GM03348 (cell line): ENCODE measurements around the gene MISP3.
A peak's percentile ranks its signal among the peaks of the same experiment; 100 is the strongest.

Experiments used
- DNase-seq: peaks from one replicate; pipeline ENCODE4 v3.0.0; 2012; ENCODE audit warnings: low spot score

MISP3 gene

DNA sequence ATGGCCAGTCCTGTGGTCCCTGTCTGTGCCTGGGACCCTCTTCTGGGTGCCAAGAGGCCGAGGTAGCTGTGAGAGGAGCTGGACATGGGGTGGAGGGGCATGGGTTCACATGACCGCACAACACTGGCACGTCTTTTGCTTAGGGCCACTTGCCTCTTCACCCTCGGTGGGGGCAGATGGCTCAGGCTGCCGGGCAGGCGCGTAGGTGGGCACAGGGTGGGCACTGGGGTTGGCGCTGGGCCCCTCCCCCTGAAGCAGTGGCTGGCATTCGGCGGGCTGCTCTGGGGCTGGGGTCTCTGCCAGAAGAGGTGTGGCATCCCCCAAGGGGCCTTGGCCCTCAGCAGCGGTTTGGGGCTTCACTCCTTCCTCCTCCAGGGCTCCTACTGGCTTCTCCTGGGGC is 19.1 kb upstream of the MISP3 start:
- no peak for DNase-seq

DNA sequence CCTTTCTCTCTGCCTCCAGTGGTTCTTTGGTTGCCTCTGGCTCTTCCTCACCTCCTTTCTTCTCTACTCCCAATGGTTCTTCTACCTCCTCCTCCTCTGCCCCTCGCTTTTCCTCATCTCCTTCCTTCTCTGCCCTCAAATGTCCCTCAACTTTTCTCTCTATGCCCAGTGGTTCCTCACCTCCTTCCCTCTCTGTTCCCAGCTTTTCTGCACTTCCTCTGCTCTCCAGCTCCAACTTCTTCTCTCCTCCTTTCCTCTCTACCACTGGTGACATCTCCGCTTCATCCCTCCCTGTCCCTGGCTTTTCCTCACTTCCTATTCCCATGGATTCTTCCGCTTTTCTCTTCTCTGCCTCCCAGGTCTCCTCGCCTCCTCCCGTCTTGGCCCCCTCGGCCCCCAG is 18.5 kb upstream of the MISP3 start:
- no peak for DNase-seq

DNA sequence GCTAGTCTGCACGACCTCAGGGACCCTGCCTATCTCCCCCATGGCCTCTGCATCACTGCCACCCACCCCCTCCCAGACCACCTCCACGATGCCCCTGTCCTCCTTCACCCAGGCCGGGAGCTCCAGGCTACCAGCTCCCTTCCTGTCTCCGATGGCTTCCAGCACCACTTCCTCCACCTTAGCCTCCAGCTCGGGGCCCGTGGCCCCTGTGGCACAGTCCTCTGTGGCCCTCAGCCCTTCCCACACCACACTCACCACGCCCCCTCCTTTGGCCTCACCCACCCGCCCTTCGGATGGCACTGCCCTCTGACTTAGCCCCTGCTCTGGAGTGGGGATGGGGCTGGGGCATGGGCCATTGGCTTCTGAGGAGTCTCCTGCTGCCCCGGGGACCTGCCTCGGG is 17.9 kb upstream of the MISP3 start:
- DNase-seq, result no peak

DNA sequence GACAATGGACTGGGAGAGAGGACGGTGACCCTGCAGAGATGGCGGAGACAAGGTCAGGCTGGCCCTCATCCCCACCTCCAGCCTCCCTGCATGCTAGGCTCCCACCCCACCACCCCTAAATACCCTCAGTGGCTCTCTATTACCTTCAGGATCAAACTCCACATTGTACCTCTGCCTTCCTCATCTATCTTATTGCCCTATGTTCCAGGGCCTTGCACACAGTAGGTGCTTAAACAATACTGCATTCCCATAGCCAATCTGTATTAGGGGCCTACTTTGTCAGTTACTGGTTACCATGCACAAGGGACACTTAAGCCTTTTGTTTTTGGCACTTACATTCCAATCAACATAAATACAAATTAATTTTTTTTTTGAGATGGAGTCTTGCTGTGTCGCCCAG is 17.2 kb upstream of the MISP3 start:
- DNase-seq, result no peak

DNA sequence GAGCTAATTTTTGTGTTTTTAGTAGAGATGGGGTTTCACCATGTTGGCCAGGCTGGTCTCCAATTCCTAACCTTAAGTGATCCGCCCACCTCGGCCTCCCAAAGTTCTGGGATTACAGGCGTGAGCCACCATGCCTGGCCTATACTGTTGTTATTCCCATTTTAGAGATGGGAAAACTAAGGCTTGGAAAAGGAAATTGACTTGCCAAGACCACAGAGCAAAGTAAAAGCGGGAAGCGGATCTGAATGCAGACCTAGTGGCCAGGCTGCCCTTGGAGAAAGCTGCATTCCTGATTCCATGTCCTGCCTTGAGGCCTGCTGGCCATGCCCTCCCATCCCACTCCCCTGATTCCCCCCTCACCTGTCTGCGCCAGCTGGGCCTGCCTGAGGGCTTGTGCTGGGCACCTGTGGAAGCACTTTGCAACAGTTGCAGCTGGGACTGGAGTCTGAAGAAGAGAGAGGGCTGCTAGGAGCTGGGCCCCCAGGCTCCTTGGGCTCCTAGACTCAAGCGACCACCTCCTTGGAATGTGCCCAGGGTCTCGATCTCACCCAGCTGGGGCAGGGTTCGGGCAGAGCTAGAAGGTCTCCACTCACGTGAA is 16.4 kb upstream of the MISP3 start:
- no peak for DNase-seq

DNA sequence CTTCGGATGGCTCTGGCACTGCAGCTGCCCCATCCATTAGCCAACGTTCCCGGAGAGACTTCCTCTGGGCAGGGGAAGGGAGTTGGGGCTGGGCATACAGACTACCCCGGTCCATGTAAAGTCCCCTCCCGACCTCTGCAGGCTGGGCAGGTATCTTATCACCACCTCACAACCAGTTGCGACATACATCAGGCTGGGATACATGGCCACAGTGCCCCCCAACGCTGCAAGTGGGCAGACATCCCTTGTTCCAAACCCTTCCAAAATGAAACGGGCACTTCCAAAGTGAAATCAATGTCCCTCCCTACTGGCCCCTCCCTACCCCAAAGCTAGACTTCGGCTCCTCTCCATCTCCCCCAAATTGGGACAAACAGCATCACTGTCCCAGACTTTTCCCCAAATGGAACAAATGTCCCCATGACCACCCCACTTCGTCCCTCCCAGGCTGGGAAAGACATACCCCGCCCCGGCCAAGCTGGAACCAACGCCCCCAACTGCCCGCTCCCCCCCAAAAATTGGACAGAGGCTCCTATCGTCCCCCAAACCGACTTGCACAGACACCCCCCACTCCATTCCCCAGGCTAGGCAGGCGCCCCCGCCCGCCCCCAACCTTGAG is 15.7 kb upstream of the MISP3 start:
- DNase-seq, result no peak

DNA sequence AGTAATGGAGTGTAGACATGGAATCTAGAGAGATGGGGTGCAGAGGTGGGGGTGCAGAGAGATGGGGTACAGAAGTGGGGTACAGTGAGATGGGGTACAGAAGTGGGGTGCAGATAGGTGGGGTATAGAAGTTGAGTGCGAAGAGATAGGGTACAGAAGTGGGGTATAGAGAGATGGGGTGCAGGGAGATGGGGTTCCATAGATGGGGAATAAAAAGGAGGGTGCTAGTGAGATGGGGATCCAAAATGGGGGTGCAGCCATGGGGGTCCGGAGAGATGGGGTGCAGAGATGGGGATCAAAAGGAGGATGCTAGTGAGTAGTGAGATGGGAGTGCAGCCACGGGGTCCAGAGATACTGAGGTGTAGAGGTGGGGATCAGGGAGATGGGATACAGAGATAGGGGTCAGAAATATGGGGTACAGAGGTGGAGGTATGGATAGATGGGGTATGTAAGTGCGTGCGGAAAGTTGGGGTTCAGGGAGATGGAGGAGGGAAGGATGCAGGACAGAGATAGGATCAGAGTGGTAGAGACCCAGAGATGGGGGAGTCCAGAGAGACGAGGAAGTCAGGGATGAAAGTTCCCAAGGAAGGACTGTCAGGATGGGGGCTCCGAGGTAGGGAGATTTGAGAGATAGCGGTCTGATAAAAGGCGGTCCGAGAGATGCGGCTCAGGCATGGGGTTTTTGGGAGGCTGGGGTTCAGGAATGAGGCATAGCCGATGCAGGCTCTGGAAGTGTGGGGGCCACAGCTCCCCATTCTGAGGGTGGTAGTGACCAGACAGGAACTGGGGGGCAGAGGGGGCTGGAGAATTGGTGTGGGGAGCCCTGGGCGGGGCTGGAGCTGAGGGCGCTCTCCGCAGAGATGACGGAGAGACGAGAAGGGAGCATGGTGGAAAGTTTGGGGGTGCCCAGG is 14.1 kb upstream of the MISP3 start:
- DNase-seq, result no peak

DNA sequence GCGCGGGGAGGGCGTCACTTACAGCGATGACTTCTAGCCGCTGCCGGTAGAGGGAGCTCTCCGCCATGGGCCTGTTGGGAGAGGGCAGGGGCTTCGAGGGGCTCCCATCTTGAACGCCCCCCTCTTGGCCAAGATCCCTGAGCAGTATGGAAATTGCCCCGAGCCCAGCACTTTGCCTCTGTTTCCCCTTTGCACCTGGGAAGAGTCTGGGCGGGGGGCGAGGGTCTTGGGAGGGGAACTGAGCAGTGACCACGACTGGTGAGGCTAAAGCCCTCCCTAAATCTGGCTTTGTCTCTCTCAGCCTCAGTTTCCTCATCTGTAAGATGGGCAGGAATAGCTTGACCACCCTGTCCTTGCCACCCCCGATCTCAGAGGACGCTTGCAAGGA is 13.5 kb upstream of the MISP3 start:
- DNase-seq, result no peak

DNA sequence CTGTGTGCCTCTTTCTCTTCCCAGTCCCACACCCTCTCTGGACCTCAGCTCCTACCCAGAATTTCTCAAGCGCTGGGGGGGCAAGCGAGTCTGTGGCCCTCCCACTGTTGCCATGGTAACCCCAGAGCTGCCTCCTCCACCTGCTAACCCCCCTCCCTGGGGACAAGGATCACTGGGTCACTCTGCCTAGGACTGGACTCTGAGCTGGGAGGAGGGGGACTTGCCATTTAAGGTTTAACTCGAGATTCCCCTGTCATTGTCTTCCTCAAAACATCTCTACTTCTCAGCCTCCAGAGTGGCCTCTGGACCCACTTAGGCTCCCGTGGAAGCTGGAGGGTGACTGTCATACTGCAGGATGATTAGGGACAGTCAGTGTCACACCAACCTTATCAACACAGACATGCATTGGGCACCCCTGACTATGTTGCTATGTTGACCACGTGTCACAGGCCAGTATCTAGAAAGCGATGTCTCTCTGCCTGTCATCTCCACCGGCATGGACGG is 12.9 kb upstream of the MISP3 start:
- DNase-seq, result no peak

DNA sequence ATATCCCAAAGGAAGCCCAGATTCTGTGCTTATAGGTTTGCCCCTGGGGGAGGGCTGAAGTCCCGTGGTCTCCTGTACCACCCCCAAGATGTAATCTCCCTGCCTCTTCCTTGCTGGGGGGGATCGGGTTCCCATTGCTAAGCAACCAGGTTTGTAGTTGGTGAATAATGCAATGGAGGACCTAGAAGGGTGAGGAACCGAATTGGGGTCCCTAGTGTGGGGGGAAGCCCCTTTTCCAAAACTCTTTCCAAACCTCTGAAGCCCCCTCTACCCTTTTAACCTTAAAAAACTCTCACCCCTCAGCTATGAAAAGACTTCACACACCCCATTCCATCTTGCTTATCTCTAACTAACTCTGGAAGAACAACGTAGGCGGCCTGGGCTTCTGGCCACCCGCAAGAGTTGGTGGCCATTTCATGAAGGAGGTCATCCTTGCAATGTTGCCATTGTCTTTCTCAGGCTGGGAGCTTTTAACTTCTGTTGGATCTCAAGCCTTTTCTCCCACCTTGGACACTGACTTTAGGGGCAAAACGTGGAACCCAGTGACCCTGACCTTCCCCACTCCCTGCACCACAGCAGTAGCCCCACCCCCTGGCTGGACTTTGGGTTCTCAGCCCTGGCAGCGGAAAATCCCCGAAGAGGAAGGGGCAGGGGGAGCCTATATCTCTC is 11.4 kb upstream of the MISP3 start:
- DNase-seq, result no peak

DNA sequence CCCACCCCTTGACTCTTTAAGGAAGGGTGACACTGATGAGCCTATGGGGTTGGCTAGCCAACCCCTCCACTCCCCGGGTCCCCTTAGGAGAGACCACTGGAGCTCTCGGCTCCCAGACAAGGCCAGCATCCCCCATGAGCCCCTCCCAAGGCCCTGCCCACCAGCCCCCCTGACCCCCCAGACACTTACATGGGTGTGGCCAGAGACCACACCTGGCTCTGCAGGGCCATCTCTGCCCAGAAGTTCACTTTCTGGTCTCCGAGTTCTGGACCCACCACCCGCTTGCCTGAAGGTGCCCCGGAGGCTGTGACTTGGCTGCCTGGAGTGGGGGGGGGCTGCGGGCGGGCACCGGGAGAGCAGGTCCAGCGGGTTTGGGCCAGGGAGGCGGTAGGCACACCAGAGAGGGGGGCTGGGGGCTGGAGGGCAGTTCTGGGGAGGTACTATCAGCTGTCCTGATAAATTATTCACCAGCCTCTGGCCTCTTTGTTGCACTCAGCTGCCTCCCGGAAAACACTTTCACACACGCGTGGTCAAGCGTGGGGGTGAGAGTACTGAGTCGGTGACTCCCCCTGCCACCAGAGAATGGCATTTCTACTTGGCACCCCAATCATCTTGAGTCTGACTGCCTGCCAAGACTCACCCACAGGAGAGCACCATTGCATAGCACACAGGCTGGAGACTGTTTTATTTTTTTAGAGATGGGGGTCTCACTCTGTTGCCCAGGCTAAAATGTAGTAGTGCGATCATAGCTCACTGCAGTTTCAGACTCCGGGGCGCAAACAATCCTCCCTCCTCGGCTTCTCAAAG is 10.6 kb upstream of the MISP3 start, which contains the start of gene PALM3:
PALM3 (minus strand) TSS at position 326 of the 807 bp plus-strand sequence; CDS start at position 230, 96 bp downstream.
- no peak for DNase-seq

DNA sequence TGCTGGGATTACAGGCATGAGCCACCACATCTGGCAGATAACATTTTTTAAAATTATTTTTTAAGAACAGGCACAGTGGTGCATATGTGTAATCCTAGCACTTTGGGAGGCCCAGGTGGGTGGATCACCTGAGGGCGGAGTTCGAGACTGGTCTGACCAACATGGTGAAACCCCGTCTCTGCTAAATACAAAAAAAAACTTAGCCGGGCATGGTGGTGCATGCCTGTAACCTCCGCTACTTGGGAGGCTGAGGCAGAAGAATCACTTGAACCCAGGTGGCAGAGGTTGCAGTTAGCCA is 10.1 kb upstream of the MISP3 start:
- no peak for DNase-seq

DNA sequence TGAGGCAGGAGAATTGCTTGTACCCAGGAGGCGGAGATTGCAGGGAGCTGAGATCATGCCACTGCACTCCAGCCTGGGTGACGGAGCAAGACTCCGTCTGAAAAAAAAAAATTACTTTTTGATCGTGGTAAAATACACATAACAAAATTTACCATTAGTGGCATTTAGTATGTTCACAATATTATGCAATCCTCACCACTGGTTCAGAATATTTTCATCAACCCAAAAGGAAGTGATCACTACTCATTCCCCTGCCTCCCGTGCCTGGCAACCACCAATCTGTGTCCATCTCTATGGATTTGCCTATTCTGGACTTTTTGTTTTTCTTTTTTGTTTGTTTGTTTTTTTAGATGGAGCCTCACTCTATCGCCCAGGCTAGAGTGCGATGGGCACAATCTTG is 9.5 kb upstream of the MISP3 start:
- DNase-seq, result no peak

DNA sequence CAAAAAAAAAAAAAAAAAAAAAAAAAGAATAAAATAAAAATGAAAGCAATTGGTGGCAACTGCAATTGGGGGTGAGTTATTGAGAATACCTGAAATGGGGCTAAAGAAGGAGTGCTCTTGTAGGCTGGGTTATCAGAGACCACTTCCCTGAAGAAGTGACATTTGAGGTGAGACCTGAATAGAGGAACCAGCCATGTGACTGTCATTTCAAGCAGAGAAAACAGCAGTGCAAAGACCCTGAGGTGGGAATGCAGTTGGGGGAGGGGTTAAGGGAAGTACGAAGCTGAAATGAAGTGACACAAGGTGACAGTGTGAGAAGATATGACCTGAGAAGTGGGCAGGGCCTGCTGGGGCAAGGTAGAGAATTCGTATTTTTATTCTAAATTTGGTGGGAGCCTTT is 6.5 kb upstream of the MISP3 start:
- no peak for DNase-seq

DNA sequence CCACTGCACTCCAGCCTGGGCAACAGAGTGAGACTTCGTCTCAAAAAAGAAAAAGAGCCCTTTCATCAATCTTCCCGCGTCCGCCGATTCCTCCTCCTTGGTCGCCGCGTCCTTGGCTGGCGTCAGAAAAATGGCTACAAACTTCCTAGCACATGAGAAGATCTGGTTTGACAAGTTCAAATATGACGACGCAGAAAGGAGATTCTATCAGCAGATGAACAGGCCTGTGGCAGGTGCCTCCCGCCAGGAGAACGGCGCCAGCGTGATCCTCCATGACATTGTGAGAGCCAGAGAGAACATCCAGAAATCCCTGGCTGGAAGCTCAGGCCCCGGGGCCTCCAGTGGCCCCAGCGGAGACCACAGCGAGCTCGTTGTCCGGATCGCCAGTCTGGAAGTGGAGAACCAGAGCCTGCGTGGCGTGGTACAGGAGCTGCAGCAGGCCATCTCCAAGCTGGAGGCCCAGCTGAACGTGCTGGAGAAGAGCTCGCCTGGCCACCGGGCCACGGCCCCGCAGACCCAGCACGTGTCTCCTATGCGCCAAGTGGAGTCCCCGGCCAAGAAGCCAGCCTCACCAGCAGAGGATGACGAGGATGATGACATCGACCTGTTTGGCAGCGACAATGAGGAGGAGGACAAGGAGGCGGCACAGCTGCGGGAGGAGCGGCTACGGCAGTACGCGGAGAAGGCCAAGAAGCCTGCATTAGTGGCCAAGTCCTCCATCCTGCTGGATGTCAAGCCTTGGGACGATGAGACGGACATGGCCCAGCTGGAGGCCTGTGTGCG is 2.1 kb upstream of the MISP3 start:
- no peak for DNase-seq

DNA sequence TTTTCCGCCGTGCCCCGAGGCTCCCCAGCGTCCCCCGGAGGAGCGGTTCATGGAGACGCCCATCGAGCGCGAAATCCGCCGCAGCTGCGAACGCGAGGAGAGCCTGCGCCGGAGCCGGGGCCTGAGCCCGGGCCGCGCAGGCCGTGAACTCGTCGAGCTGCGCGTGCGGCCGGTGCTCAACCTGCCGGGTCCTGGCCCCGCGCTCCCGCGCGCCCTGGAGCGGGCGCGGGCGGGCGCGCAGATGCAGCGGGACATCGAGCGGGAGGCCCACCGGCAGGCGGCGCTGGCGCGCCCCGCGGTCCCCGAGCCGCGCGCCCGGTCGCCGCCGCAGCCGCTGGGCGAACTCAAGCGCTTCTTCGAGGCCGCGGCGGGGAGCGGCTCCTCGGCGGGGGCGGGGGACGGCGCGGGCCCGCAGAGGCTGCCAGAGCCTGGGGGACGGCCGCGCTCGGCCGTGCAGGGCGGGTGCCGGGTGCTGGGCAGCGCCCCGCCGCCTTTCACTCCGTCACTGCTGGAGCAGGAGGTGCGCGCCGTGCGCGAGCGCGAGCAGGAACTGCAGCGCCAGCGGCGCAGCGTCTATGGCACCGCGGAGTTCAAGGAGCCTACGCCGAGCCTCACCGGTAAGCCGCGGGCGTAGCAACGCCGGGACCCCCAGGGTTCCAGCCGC is 807 bp downstream of the MISP3 start:
- DNase-seq, result peak; percentile 81

DNA sequence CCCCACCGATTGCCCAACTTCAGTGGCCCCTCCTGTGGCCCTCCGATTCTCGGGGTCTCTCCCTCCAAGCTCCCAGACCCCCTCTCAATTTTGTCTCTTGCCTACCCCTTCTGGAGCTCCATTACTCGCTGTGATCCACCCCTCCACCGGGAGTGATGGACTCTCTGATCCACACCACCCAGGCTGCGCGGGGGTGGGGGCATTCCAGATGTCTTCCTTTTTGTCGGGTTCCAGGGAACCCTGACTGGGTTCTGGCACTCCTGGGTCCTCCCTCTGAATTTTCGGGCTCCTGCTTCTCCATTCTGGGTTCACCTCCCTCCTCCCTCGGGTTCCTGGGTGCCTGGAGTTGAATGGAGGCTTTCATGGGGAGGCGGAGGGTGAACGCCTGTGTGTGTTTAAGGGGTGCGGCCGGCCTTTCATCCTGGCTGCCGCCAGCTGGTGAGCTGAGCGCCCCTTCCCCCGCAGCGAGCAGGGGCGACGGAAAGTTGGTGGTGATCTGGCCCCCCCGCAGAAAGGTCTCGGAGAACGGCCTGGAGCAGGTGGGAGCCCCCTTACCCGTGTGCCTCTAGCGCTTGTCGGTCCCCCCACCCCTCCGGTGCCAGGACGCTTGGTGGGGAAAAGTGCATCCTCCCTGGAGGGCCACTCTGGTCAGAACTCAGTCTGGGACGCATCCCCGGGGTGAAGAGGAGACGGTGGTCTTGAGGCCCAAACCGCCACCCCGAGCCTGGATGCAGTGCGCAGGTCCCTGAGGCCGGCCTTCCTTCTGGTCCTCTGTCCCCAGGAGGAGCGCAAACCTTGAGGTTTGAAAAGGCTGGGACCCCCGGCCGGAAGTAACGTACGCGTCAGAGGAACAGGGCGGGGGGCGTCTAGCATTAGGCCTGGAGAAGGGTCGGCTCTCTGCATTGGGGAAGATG is 1.6 kb downstream of the MISP3 start:
- no peak for DNase-seq

DNA sequence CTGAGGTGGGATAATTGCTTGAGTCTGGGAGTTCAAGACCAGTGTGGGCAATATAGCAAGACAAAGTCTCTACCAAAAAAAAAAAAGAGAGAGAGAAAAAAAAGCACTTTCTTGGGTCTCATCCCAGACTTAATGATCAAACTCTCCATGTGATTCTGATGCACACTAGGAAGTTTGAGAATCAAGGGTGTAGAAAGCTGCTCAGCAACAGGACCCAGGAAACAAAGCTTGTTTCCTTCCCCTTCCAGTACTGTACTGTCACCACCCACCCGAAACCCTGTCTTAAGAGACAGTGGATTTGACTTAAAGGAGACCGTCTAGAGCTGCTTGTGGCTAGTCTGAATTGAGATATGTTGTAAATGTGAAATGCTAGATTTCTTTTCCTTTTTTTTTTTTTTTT is 5.8 kb downstream of the MISP3 start:
- DNase-seq, result no peak
